HG03571 (cell line): ENCODE results near the gene TCF12.

Experiments
- ATAC-seq: cut with Tn5 transposase; IDR thresholded peaks from one replicate; pipeline ENCODE4 v1.9.1; 2021; ENCODE audit not compliant: unreplicated experiment

The TCF12 gene

GRCh38 chr15:57236561-57237300 is 318.3 kb downstream of the TCF12 start:
- ATAC-seq = no peak

DNA sequence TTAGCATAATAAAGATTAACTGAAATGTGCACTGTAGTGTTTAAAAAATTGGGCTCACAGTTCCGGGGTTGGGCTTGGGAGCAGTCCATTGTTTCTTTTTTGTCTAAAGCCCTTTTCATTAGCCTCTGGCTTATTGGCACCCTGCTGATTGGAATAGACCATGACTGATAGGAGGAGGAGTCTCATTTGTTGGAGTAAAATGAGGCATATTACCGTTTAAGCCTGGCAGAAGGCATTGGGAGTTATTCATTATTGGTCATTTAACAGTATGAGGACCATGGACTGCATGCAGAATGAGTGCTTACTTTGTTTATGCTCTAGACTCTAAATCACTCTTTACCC is 318.8 kb downstream of the TCF12 start:
- ATAC-seq = no peak

DNA sequence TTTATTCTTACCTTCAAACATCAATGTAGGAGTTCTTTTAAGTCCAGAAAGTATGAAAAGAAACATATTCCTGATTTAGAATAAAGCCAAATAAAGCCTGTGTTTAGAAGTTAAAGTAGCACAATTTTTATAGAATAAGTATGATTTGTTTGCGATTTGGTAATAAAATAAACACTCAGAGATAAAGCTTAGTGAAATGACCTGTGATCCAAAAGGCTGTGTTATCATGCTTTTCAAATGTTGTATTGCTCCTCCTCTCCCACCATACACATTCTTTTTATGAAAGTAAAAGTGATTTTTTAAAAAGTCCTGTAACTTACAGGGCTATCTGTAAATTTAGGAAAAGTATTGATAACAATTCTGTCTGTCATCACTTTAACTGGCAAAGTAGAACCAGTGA is 319.2 kb downstream of the TCF12 start:
- no peak for ATAC-seq

GRCh38 chr15:57245130-57245529 is 326.7 kb downstream of the TCF12 start:
- no peak for ATAC-seq

DNA sequence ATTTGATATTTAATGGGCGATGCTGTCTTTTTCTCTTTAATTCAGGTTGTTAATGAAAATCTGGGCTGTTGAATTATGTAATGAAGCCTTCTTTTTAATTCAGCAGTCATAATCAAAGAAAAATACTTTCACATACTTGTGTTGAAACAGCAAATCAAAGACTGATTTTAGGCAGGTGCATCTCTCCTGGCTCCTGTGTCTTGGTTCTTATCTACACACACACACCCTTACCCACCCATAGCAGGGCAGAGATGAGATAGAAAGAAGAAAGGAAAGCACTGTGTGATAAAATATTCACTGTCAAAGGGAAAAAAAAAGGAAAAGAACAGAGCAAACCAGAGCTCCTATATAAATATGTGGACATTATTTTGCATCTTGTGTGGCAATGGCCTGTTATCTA is 327.3 kb downstream of the TCF12 start:
- no peak for ATAC-seq

GRCh38 chr15:57248074-57248473 is 329.6 kb downstream of the TCF12 start:
- ATAC-seq = no peak

GRCh38 chr15:57251308-57251707 is 332.9 kb downstream of the TCF12 start:
- ATAC-seq = no peak

DNA sequence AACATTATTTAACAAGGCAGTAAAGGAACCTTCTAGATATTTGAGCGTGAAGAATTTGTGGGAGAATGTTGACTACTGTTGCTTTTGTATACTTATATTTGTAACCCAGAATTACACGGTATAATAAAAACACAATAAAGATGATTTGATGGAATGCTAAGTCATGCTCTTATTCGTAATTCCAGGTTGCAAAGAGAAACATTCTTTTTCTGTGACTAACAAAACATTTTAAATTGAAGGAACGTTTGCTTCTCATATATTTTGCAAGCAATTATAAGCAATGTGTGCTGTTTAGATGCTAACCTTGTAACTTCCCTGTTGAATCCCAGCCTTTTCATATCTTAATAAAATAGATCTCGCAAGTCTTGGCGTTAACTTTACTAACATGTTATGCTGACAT is 333.5 kb downstream of the TCF12 start:
- ATAC-seq = no peak

DNA sequence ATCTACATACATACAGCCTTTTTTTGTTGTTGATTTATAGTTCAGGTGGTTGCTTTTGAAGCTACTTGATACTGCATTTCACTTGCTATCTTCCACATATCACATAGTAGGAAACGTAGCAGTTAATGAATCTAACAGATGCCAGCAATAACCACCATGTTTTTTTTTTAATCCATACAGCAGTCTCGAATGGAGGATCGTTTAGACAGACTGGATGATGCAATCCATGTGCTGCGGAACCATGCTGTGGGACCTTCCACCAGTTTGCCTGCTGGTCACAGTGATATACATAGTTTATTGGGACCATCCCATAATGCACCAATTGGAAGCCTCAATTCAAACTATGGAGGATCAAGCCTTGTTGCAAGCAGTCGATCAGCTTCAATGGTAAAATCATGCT is 334.6 kb downstream of the TCF12 start:
- no peak for ATAC-seq

DNA sequence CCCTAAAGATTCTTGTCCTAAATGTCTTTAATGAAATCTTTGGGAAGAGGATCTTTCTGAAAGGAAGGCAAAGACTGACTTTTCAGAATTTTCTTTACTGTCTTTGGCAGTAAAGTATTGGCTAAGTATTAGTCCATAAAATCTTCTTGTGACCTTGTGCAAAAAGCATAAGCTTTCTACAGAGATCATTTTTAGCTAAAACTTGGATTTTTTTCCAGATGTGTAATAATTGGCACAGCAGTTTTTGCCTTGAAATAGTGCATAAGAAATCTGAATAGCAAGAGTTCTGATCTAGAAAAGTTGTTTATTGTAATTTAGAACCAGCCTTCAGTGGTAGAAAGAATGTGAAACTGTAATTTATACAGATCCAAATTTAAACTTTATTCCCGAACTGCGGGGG is 335.1 kb downstream of the TCF12 start:
- no peak for ATAC-seq

GRCh38 chr15:57255751-57256341 is 337.4 kb downstream of the TCF12 start:
- no peak for ATAC-seq

- ATAC-seq = no peak
These were observed 338.5 kb downstream of the TCF12 start for GRCh38 chr15:57256939-57257338.

- no peak for ATAC-seq
These were observed 341.2 kb downstream of the TCF12 start for GRCh38 chr15:57259568-57260040.

DNA sequence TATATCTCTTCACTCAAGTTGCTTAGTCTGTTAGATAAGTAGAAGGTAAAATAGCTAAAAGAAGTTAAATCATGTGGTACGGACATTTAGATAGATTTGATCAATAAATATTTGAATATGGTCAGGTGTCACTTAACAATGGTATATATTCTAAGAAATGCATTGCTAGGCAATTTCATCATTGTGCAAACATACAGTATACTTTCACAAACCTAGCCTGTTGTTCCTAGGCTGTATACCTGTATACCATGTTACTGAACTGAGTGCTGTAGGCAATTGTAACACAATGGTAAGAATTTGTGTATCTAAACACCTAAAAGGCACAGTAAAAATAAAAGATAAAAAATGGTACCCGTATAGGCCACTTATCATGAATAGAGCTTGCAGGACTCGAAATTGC is 345.1 kb downstream of the TCF12 start:
- no peak for ATAC-seq

DNA sequence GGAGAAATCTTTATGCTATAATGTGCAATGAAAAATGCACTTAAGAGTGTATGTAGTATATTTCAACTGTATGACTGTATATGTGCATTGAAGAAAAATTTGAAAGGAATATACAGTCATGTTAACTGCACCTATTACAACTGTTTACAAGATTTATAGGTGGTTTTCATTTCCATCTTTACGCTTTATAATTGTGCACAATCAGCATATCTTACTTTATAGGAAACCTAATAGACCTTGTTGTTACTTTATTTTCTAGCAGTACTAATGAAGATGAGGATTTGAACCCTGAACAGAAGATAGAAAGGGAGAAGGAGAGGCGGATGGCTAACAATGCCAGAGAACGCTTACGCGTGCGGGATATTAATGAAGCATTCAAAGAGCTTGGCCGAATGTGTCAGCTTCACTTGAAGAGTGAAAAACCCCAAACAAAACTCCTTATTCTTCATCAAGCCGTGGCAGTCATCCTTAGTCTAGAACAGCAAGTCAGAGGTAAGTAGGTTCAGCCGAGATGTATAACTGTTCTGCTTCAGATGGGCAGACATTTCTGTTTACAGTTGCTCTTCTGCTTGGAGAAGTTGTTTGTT is 354.4 kb downstream of the TCF12 start:
- ATAC-seq = no peak

DNA sequence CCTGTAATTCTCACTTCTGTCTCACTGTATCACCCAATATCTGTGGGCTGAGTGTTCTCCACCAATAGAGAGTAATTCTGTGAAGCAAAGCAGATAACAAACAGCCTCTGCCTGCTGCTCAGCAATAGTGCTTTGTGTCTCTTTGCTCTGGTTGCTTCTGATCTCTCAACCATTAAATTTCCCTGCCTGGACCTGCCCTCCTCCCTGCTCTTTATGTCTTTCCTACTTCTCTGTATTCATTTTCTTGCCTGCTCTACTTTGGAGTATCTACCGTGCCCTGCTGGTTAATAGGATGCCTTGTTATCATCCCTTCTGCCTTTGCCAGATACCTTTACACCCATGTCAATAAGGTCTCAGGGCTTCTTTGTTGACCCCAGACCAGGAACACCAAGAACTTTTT is 355.0 kb downstream of the TCF12 start:
- ATAC-seq = no peak

GRCh38 chr15:57278439-57278838 is 360.0 kb downstream of the TCF12 start:
- ATAC-seq = no peak

DNA sequence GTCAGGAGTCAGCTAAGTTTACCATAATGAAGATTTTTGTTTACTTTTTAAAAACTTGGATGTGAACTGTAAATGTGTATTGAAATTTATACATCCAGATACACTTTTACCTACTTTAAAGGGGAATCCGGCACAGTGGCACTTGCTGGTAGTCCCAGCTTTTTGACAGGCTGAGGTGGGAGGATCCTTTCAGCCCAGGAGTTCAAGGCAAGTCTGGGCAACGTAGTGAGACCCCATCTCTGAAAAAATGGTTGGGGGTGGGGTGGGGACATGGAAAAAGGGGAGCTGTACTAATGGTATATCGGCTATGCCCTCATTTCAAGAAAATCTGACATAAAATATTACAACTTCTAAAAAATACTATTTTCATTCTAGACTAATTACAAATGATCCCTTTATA is 362.0 kb downstream of the TCF12 start:
- no peak for ATAC-seq

DNA sequence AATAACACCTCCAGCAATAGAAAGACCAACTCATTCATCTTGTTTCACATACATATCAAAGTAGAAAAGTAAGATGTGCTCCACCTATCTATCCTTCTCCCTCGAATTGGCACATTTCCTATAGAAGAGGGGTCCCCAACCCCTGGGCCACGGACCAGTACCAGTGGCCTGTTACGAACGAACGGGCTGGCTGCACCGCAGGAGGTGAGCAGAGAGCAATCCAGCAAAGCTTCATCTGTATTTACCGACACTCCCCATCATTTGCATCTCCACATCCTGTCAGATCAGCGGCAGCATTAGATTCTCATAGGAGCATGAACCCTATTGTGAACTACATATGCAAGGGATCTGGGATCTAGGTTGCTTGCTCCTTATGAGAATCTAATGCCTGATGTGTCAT is 362.9 kb downstream of the TCF12 start:
- no peak for ATAC-seq

DNA sequence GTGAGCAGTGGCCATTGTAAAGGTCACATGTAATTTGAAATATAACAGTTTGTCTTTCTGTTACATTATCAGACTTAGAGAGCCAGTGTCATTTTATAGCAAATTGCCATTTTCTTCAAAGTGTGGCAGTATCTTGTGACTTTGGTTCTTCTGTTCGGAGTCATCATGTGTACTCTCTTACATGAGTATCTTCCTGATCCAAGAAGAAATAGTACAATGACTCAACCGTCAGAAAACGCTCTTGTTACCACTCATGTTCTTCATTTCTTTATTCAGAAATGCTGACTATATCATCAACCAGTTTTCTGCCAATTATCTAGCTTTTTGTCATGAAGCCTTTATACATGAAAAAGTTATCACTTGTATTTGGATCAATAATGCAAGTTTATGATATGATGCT is 364.2 kb downstream of the TCF12 start:
- ATAC-seq = no peak

DNA sequence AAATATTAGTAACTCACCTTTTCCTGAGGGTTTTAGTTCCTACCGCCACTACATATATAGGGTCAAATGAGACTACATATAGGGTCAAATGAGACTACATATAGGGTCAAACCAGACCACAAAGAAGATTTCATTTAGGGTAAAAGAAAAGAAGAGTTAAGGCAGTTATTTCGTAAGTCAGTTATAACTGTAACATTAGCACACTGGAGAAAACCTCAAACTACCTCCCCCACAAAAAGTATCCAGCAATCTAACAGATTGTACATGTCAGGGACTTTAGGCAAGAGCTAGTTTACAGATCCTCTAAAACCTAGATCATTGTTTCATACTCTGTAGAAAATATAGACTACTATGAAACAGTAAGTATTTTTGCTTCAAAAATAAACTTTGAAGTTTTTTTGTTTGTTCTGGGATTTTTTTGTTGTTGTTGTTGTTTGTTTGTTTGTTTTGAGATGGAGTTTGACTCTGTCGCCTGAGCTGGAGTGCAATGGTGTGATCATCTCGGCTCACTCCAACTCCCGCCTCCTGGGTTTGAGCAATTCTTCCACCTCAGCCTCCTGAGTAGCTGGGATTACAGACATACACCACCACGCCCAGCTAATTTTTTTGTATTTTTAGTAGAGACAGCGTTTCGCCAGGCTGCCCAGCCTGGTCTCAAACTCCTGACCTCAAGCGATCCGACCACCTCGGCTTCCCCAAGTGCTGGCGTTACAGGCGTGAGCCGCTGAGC is 365.5 kb downstream of the TCF12 start:
- peak; percentile 3 for ATAC-seq

DNA sequence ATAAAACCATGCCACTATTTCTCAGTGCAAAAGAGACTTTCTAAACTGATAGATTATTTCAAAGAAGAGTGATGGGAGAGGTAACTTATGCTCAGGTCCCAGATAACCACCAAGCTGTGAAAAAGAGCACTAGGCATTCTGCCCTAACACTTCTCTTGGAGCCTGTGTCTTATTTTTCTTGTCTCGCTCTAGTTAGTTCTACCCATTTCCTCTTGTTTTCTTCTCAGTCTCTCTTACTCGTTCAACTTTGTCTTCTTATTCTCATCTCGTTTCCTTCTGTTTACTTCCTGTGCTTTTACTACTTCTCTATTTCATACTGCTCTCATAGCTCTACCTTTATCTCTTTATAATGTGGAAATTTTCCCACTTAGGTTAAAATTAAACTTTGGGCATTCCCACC is 366.1 kb downstream of the TCF12 start:
- ATAC-seq = peak; percentile 40
